ENCODE measurements around the gene FPR1. TPM values are rescaled to one million over a fixed set of nuclear protein-coding genes. Genes with fewer than 3 reads are reported as not detected.
"Not testable (repeated sequence)": the region's sequence is repeated elsewhere in the genome, so short reads cannot be mapped to it uniquely, and the experiment has no call there.

FPR1 gene
- total RNA-seq, 1 donor from 2014 or later = not detected

- Histone ChIP-seq H3K27ac (ENCODE audit: low read depth, low read length) (no peak overlapping the region), H3K4me2 (ENCODE audit: low read length) (peak overlapping the region; percentile 28), H3K9ac (ENCODE audit: low read length) (no peak overlapping the region), H3K4me3 (ENCODE audit: insufficient read depth, low read depth, low read length) (no peak overlapping the region), H3K4me1 (ENCODE audit: insufficient read depth, low read length) (no peaks in the 10 kb centered on the region), H2AFZ (ENCODE audit: low read depth, low read length) (peak overlapping the region; percentile 1), H3K36me3 (ENCODE audit: insufficient read depth, low read length) (no peaks in the 10 kb centered on the region), H3K9me3 (ENCODE audit: insufficient read depth, low read depth, low read length) (no peaks in the 10 kb centered on the region), H3K79me2 (ENCODE audit: insufficient read depth, low read length) (no peaks in the 10 kb centered on the region), H3K27me3 (ENCODE audit: insufficient read depth, low read length) (peaks cover 4% of the 10 kb centered on the region), H4K20me1 (ENCODE audit: insufficient read depth, low read length) (no peaks in the 10 kb centered on the region)
- H3K27me3 Mint-ChIP-seq (ENCODE audit: low read depth, unreplicated experiment) = peaks cover 34% of the 10 kb centered on the region
- FAIRE-seq (peak; percentile 90), DNase-seq (ENCODE audit: low read depth) (peak; percentile 74)
- peak overlapping the region; percentile 72 for H3K27ac Mint-ChIP-seq (ENCODE audit: unreplicated experiment)
- H3K4me3 Mint-ChIP-seq (ENCODE audit: unreplicated experiment) = peak overlapping the region; percentile 18
- H3K4me1 Mint-ChIP-seq (ENCODE audit: low read depth, unreplicated experiment) = no peaks in the 10 kb centered on the region
- H3K9me3 Mint-ChIP-seq (ENCODE audit: unreplicated experiment) = no peaks in the 10 kb centered on the region
- TF ChIP-seq EZH2 (IDR thresholded peaks at IDR 0.05; ENCODE audit: insufficient read depth, low read length) (no peak), CTCF (IDR thresholded peaks at IDR 0.05; ENCODE audit: insufficient read depth, low read depth, low read length) (peak; percentile 56)
- no peaks in the 10 kb centered on the region for H3K36me3 Mint-ChIP-seq (ENCODE audit: low read depth, unreplicated experiment)
These were observed 26.1 kb upstream of the FPR1 start for GRCh38 chr19:51777570-51778462.

GRCh38 chr19:51776561-51776960 is 24.9 kb upstream of the FPR1 start:
- H3K36me3 Mint-ChIP-seq (ENCODE audit: low read depth, unreplicated experiment); H2AFZ ChIP-seq (ENCODE audit: low read depth, low read length); DNase-seq (ENCODE audit: low read depth); H4K20me1 ChIP-seq (ENCODE audit: insufficient read depth, low read length); H3K4me3 ChIP-seq (ENCODE audit: insufficient read depth, low read depth, low read length); H3K9ac ChIP-seq (ENCODE audit: low read length); FAIRE-seq; H3K4me1 Mint-ChIP-seq (ENCODE audit: low read depth, unreplicated experiment); H3K4me2 ChIP-seq (ENCODE audit: low read length); H3K4me3 Mint-ChIP-seq (ENCODE audit: unreplicated experiment); H3K79me2 ChIP-seq (ENCODE audit: insufficient read depth, low read length); H3K4me1 ChIP-seq (ENCODE audit: insufficient read depth, low read length); H3K9me3 Mint-ChIP-seq (ENCODE audit: unreplicated experiment); H3K9me3 ChIP-seq (ENCODE audit: insufficient read depth, low read depth, low read length); H3K27ac Mint-ChIP-seq (ENCODE audit: unreplicated experiment); H3K36me3 ChIP-seq (ENCODE audit: insufficient read depth, low read length); H3K27me3 ChIP-seq (ENCODE audit: insufficient read depth, low read length); H3K27ac ChIP-seq (ENCODE audit: low read depth, low read length): not testable (repeated sequence)
- peaks cover 29% of the 10 kb centered on the region for H3K27me3 Mint-ChIP-seq (ENCODE audit: low read depth, unreplicated experiment)

- Histone ChIP-seq H3K9ac (ENCODE audit: low read length) (no peak overlapping the region), H2AFZ (ENCODE audit: low read depth, low read length) (no peak overlapping the region), H4K20me1 (ENCODE audit: insufficient read depth, low read length) (no peaks in the 10 kb centered on the region), H3K9me3 (ENCODE audit: insufficient read depth, low read depth, low read length) (no peaks in the 10 kb centered on the region), H3K79me2 (ENCODE audit: insufficient read depth, low read length) (no peaks in the 10 kb centered on the region), H3K27ac (ENCODE audit: low read depth, low read length) (no peak overlapping the region), H3K4me2 (ENCODE audit: low read length) (no peak overlapping the region), H3K4me1 (ENCODE audit: insufficient read depth, low read length) (no peaks in the 10 kb centered on the region), H3K36me3 (ENCODE audit: insufficient read depth, low read length) (no peaks in the 10 kb centered on the region), H3K4me3 (ENCODE audit: insufficient read depth, low read depth, low read length) (no peak overlapping the region), H3K27me3 (ENCODE audit: insufficient read depth, low read length) (no peaks in the 10 kb centered on the region)
- no peak for TF ChIP-seq EZH2 (IDR thresholded peaks at IDR 0.05; ENCODE audit: insufficient read depth, low read length)
- no peak for TF ChIP-seq CTCF (IDR thresholded peaks at IDR 0.05; ENCODE audit: insufficient read depth, low read depth, low read length)
- H3K4me3 Mint-ChIP-seq (ENCODE audit: unreplicated experiment) = no peak overlapping the region
- H3K9me3 Mint-ChIP-seq (ENCODE audit: unreplicated experiment) = no peaks in the 10 kb centered on the region
- DNase-seq (ENCODE audit: low read depth) = no peak
- no peak for FAIRE-seq
- no peaks in the 10 kb centered on the region for H3K4me1 Mint-ChIP-seq (ENCODE audit: low read depth, unreplicated experiment)
- no peaks in the 10 kb centered on the region for H3K36me3 Mint-ChIP-seq (ENCODE audit: low read depth, unreplicated experiment)
- no peak overlapping the region for H3K27ac Mint-ChIP-seq (ENCODE audit: unreplicated experiment)
- peaks cover 11% of the 10 kb centered on the region for H3K27me3 Mint-ChIP-seq (ENCODE audit: low read depth, unreplicated experiment)
These were observed 21.3 kb upstream of the FPR1 start for GRCh38 chr19:51772977-51773376.
